Neuronal stem cell (in vitro differentiated cells): ENCODE data around the gene FOXI1.

ENCODE experiments used
- DNase-seq: peaks from one replicate; pipeline ENCODE4 v3.0.0-alpha.2; 2013; ENCODE audit warnings: low spot score
- H2AFZ ChIP-seq: one replicate; pipeline ENCODE4 v1.6.1; 2013; ENCODE audit warnings: mild to moderate bottlenecking, low read length, inconsistent platforms
- H2AK5ac ChIP-seq: 2 replicates; pipeline ENCODE4 v1.6.1; 2013; ENCODE audit warnings: low read depth, mild to moderate bottlenecking, inconsistent platforms, low read length, moderate library complexity, mixed read lengths
- H2BK120ac ChIP-seq: 2 replicates; pipeline ENCODE4 v1.6.1; 2013; ENCODE audit warnings: low read depth, mild to moderate bottlenecking, inconsistent platforms, low read length, moderate library complexity, mixed read lengths
- H2BK12ac ChIP-seq: one replicate; pipeline ENCODE4 v1.6.1; 2013; ENCODE audit warnings: low read length, inconsistent platforms
- H2BK15ac ChIP-seq: 2 replicates; pipeline ENCODE4 v1.6.1; 2013; ENCODE audit warnings: mild to moderate bottlenecking, low read length, inconsistent platforms, mixed read lengths
- H2BK5ac ChIP-seq: one replicate; pipeline ENCODE4 v1.6.1; 2013; ENCODE audit warnings: inconsistent platforms, mild to moderate bottlenecking, low read length, moderate library complexity
- H3K14ac ChIP-seq: one replicate; pipeline ENCODE4 v1.6.1; 2013; ENCODE audit warnings: low read length, inconsistent platforms
- H3K18ac ChIP-seq: 2 replicates; pipeline ENCODE4 v1.6.1; 2013; ENCODE audit warnings: low read length, inconsistent platforms
- H3K23ac ChIP-seq: 2 replicates; pipeline ENCODE4 v1.6.1; 2013; ENCODE audit warnings: low read depth, mild to moderate bottlenecking, mixed read lengths, low read length, inconsistent platforms; ENCODE audit not compliant: poor library complexity
- H3K27ac ChIP-seq: replicated peaks from 3 replicates; pipeline ENCODE4 v1.5.1; 2013; ENCODE audit warnings: low read length, inconsistent platforms
- H3K27me3 ChIP-seq, 3 experiments: 2 replicates each; pipeline ENCODE4 v1.6.1; 2013; ENCODE audit warnings: low read length in 3 of 3, mild to moderate bottlenecking in 2 of 3, inconsistent platforms in 1 of 3, low read depth in 1 of 3, mixed read lengths in 1 of 3, moderate library complexity in 1 of 3; ENCODE audit not compliant: control insufficient read depth in 3 of 3, insufficient read depth in 3 of 3
- H3K36me3 ChIP-seq, 2 donors: replicated peaks in 1 of 2; 2 replicates each; pipeline ENCODE4 v1.6.1; 2013; ENCODE audit warnings: low read length in 2 of 2; ENCODE audit not compliant: control insufficient read depth in 2 of 2, insufficient read depth in 2 of 2
- H3K4ac ChIP-seq: 2 replicates; pipeline ENCODE4 v1.6.1; 2013; ENCODE audit warnings: inconsistent platforms, mild to moderate bottlenecking, low read length, moderate library complexity
- H3K4me1 ChIP-seq, 2 donors: 1 replicate in 1 of 2; 2 replicates in 1 of 2; pipeline ENCODE4 v1.6.1; 2013; ENCODE audit warnings: low read length in 2 of 2, low read depth in 1 of 2; ENCODE audit not compliant: control insufficient read depth in 2 of 2, insufficient read depth in 1 of 2
- H3K4me2 ChIP-seq: one replicate; pipeline ENCODE4 v1.6.1; 2013; ENCODE audit warnings: mild to moderate bottlenecking, low read length, inconsistent platforms; ENCODE audit not compliant: insufficient read depth, poor library complexity, severe bottlenecking
- H3K4me3 ChIP-seq, 2 donors: 2 replicates each; pipeline ENCODE4 v1.5.1; 2013; ENCODE audit warnings: low read length in 2 of 2, mild to moderate bottlenecking in 2 of 2, inconsistent platforms in 1 of 2, moderate library complexity in 1 of 2
- H3K79me1 ChIP-seq: one replicate; pipeline ENCODE4 v1.6.1; 2013; ENCODE audit warnings: low read depth, mild to moderate bottlenecking, inconsistent platforms, low read length, moderate library complexity
- H3K9ac ChIP-seq: one replicate; pipeline ENCODE4 v1.6.1; 2013; ENCODE audit warnings: mild to moderate bottlenecking, low read depth, low read length, inconsistent platforms; ENCODE audit not compliant: poor library complexity
- H3K9me3 ChIP-seq, 2 donors: replicated peaks in 1 of 2; 2 replicates each; pipeline versions ENCODE3 to v1.6.1; 2013; ENCODE audit warnings: low read length in 2 of 2, mild to moderate bottlenecking in 2 of 2, inconsistent platforms in 1 of 2, low read depth in 1 of 2, mixed read lengths in 1 of 2, moderate library complexity in 1 of 2; ENCODE audit not compliant: control insufficient read depth in 2 of 2, insufficient read depth in 1 of 2
- H4K8ac ChIP-seq: one replicate; pipeline ENCODE4 v1.6.1; 2013; ENCODE audit warnings: low read depth, mild to moderate bottlenecking, inconsistent platforms, low read length, moderate library complexity
- H4K91ac ChIP-seq: one replicate; pipeline ENCODE4 v1.6.1; 2013; ENCODE audit warnings: low read length, low read depth, mild to moderate bottlenecking, inconsistent platforms; ENCODE audit not compliant: poor library complexity
- WGBS, 2 donors: extraction: QIAGEN DNeasy Blood & Tissue Kit; methylation state at CpG; one replicate each; pipeline ENCODE4 v1.1.7; 2013; ENCODE audit warnings: missing lambda C conversion rate in 2 of 2, mixed read lengths in 1 of 2; ENCODE audit not compliant: insufficient read length in 2 of 2, insufficient replicate concordance in 1 of 2; ENCODE audit errors: extremely low coverage in 2 of 2; 5-methylcytosine and 5-hydroxymethylcytosine counted together

The FOXI1 gene

GRCh38 chr5:170077526-170077925 is 28.2 kb upstream of the FOXI1 start:
- H3K79me1 ChIP-seq: no peaks in the 10 kb centered on the region

GRCh38 chr5:170078458-170078857 is 27.2 kb upstream of the FOXI1 start:
- no peak overlapping the region for H3K14ac ChIP-seq
- H2AK5ac ChIP-seq: no peak overlapping the region
- no peak overlapping the region for H4K8ac ChIP-seq
- H2BK5ac ChIP-seq: no peak overlapping the region
- no peak overlapping the region for H2AFZ ChIP-seq
- H3K18ac ChIP-seq: no peak overlapping the region
- H3K4me2 ChIP-seq: no peak overlapping the region
- peaks cover 0 to 6% (median 0%) of the 10 kb centered on the region in 3 experiments for H3K27me3 ChIP-seq
- H3K79me1 ChIP-seq: no peaks in the 10 kb centered on the region
- no peak overlapping the region for H3K4ac ChIP-seq
- no peak overlapping the region for H3K27ac ChIP-seq
- WGBS, 2 donors: 100% methylated on average over 1 of the region's 3 CpGs
- H2BK12ac ChIP-seq: no peak overlapping the region
- no peak for DNase-seq
- H2BK15ac ChIP-seq: no peak overlapping the region
- no peak overlapping the region for H3K9ac ChIP-seq
- no peak overlapping the region for H2BK120ac ChIP-seq
- no peak overlapping the region for H3K4me3 ChIP-seq
- H3K23ac ChIP-seq: no peak overlapping the region
- H3K36me3 ChIP-seq: no peaks in the 10 kb centered on the region
- H4K91ac ChIP-seq: no peak overlapping the region
- no peaks in the 10 kb centered on the region for H3K4me1 ChIP-seq
- H3K9me3 ChIP-seq: no peaks in the 10 kb centered on the region

More at GRCh38 chr5:170077526-170077925, 28.2 kb upstream of the FOXI1 start:
- Histone ChIP-seq H4K91ac (no peak overlapping the region), H3K18ac (peak overlapping the region; percentile 33), H2AFZ (no peak overlapping the region), H3K14ac (no peak overlapping the region), H2BK5ac (no peak overlapping the region), H3K4ac (no peak overlapping the region), H2BK15ac (no peak overlapping the region), H3K4me3 (no peak overlapping the region), H3K23ac (no peak overlapping the region), H2BK12ac (no peak overlapping the region), H3K4me2 (no peak overlapping the region), H3K27ac (no peak overlapping the region), H3K4me1 (no peaks in the 10 kb centered on the region), H2AK5ac (no peak overlapping the region), H3K36me3 (no peaks in the 10 kb centered on the region), H4K8ac (no peak overlapping the region), H3K27me3 (peaks cover 0 to 6% (median 0%) of the 10 kb centered on the region in 3 experiments), H3K9me3 (no peaks in the 10 kb centered on the region), H2BK120ac (no peak overlapping the region), H3K9ac (no peak overlapping the region)
- DNase-seq: no peak
- WGBS, 2 donors: no CpG with 5 or more reads among the region's 5 CpGs

GRCh38 chr5:170078931-170079330 is 26.8 kb upstream of the FOXI1 start:
- no peak overlapping the region for H3K23ac ChIP-seq
- H2BK12ac ChIP-seq: no peak overlapping the region
- no CpG with 5 or more reads among the region's 13 CpGs for WGBS, 2 donors

GRCh38 chr5:170080217-170080616 is 25.5 kb upstream of the FOXI1 start:
- H3K14ac ChIP-seq: no peak overlapping the region
- no CpG with 5 or more reads among the region's 1 CpG for WGBS, 2 donors
- H2BK120ac ChIP-seq: no peak overlapping the region
- no peak overlapping the region for H2AK5ac ChIP-seq
- no peak overlapping the region for H3K4me3 ChIP-seq
- H2AFZ ChIP-seq: no peak overlapping the region
- H2BK5ac ChIP-seq: no peak overlapping the region
- no peak overlapping the region for H4K91ac ChIP-seq
- no peak overlapping the region for H3K23ac ChIP-seq
- no peaks in the 10 kb centered on the region for H3K36me3 ChIP-seq
- no peaks in the 10 kb centered on the region for H3K79me1 ChIP-seq
- H3K18ac ChIP-seq: no peak overlapping the region
- no peak overlapping the region for H2BK15ac ChIP-seq
- no peak overlapping the region for H2BK12ac ChIP-seq
- H3K4me2 ChIP-seq: no peak overlapping the region
- H3K4me1 ChIP-seq: no peaks in the 10 kb centered on the region
- no peak overlapping the region for H3K27ac ChIP-seq
- H3K27me3 ChIP-seq: no peaks in the 10 kb centered on the region
- no peak overlapping the region for H4K8ac ChIP-seq
- no peak for DNase-seq
- no peaks in the 10 kb centered on the region for H3K9me3 ChIP-seq
- H3K9ac ChIP-seq: no peak overlapping the region
- H3K4ac ChIP-seq: no peak overlapping the region

More at GRCh38 chr5:170078931-170079330, 26.8 kb upstream of the FOXI1 start:
- Histone ChIP-seq H4K8ac (no peak overlapping the region), H3K4me2 (no peak overlapping the region), H3K9me3 (no peaks in the 10 kb centered on the region), H2BK15ac (no peak overlapping the region), H3K9ac (no peak overlapping the region), H3K4me1 (no peaks in the 10 kb centered on the region), H3K4me3 (no peak overlapping the region), H3K27me3 (peaks cover 0 to 6% (median 0%) of the 10 kb centered on the region in 3 experiments), H3K18ac (peak overlapping the region; percentile 31), H3K14ac (no peak overlapping the region), H3K79me1 (no peaks in the 10 kb centered on the region), H2AK5ac (no peak overlapping the region), H2BK120ac (no peak overlapping the region), H2AFZ (no peak overlapping the region), H2BK5ac (no peak overlapping the region), H3K27ac (no peak overlapping the region), H3K4ac (no peak overlapping the region), H3K36me3 (no peaks in the 10 kb centered on the region), H4K91ac (no peak overlapping the region)
- no peak for DNase-seq
